Measurements from ENCODE around the gene HPCA. TPM values are rescaled to one million over a fixed set of nuclear protein-coding genes. Genes with fewer than 3 reads are reported as not detected.

HPCA gene
- total RNA-seq, 1 experiment from 2014 or later = 1.2 TPM

- no peak overlapping the region for H4K91ac ChIP-seq (ENCODE audit: insufficient read length, low read depth, low read length)
- Mint-ChIP-seq H3K4me3 (no peak overlapping the region), H3K4me1 (peaks cover 0 to 2% of the 10 kb centered on the region in 2 experiments; a peak in 1 of 4 replicates), H3K27me3 (ENCODE audit: low read depth) (no peaks in the 10 kb centered on the region), H3K36me3 (ENCODE audit: insufficient read depth in 1 of 3, low read depth in 3 of 3) (peaks cover 8 to 23% (median 22%) of the 10 kb centered on the region in 3 experiments), H3K27ac (peak overlapping the region in 2 of 3 experiments; percentile 32 to 66; a peak in 2 of 7 replicates), H3K9me3 (no peaks in the 10 kb centered on the region)
- no peak overlapping the region for H2BK15ac ChIP-seq (ENCODE audit: low read depth, low read length)
- no peak overlapping the region for H3K14ac ChIP-seq (ENCODE audit: insufficient read depth, low read length)
- H3K9ac ChIP-seq (ENCODE audit: extremely low read depth, insufficient read length, low read length) = no peak overlapping the region
- H2BK5ac ChIP-seq (ENCODE audit: insufficient read length, low read length) = no peak overlapping the region
- H3K27me3 ChIP-seq (ENCODE audit: insufficient read depth, low read length) = no peaks in the 10 kb centered on the region
- H3T11ph ChIP-seq (ENCODE audit: low read length) = no peak overlapping the region
- DNase-seq = no peak
- no peak overlapping the region for H3K4ac ChIP-seq (ENCODE audit: low read depth, low read length)
- no peaks in the 10 kb centered on the region for H3K9me3 ChIP-seq (ENCODE audit: control insufficient read depth, low read depth, low read length)
- H2BK20ac ChIP-seq (ENCODE audit: low read depth, low read length, poor library complexity, severe bottlenecking) = no peak overlapping the region
- H4K8ac ChIP-seq (replicated peaks; ENCODE audit: insufficient read length, low read depth, low read length) = no peak overlapping the region
- no peaks in the 10 kb centered on the region for H3K4me1 ChIP-seq (ENCODE audit: insufficient read depth, low read length)
- no peak overlapping the region for H4K5ac ChIP-seq (ENCODE audit: insufficient read length, low read depth, low read length)
- H3K56ac ChIP-seq (ENCODE audit: insufficient read length, low read depth, low read length) = no peak overlapping the region
- no peaks in the 10 kb centered on the region for H3K23me2 ChIP-seq (ENCODE audit: insufficient read length, low read depth, low read length, poor library complexity, severe bottlenecking)
- H2AK5ac ChIP-seq (ENCODE audit: insufficient read length, low read length) = no peak overlapping the region
- no peak overlapping the region for H2BK120ac ChIP-seq (ENCODE audit: low read depth, low read length, poor library complexity, severe bottlenecking)
- no peaks in the 10 kb centered on the region for H3K79me2 ChIP-seq (ENCODE audit: insufficient read depth, low read length)
- H2BK12ac ChIP-seq (ENCODE audit: insufficient read length, low read depth, low read length) = no peak overlapping the region
- H3K23ac ChIP-seq (ENCODE audit: insufficient read length, low read depth, low read length) = no peak overlapping the region
- WGBS (ENCODE audit: extremely low coverage, insufficient read length, low lambda C conversion rate) = no CpG with 5 or more reads among the region's 3 CpGs
- H3K27ac ChIP-seq (ENCODE audit: insufficient read length, low read depth, low read length) = no peak overlapping the region
- H3K18ac ChIP-seq (ENCODE audit: insufficient read length, low read depth, low read length) = no peak overlapping the region
- H3K4me2 ChIP-seq (ENCODE audit: insufficient read depth, insufficient read length, low read length) = no peak overlapping the region
- no peak for TF ChIP-seq CTCF (conservative IDR thresholded peaks at IDR 0.05)
- H2AFZ ChIP-seq (ENCODE audit: low read length) = no peak overlapping the region
- H4K20me1 ChIP-seq (ENCODE audit: control insufficient read depth, insufficient read depth, insufficient read length) = no peaks in the 10 kb centered on the region
- no peaks in the 10 kb centered on the region for H3K79me1 ChIP-seq (ENCODE audit: insufficient read depth, low read depth, low read length, poor library complexity, severe bottlenecking)
These were observed 24.2 kb upstream of the HPCA start for GRCh38 chr1:32861904-32862695.
